ENCODE results near the gene PFKP. TPM values are rescaled to one million over a fixed set of nuclear protein-coding genes. Genes with fewer than 3 reads are reported as not detected.
"Not testable (repeated sequence)": the region's sequence is repeated elsewhere in the genome, so short reads cannot be mapped to it uniquely, and the experiment has no call there.

The PFKP gene
- total RNA-seq, 2 donors from 2014 or later: 104 to 116 TPM

GRCh38 chr10:3166496-3167290 lies 99.3 kb downstream of the PFKP start:
- ATAC-seq (no peak), DNase-seq (no peak)
- intact Hi-C loops (cut with DNase I, micrococcal nuclease): no loop called here

- ATAC-seq: no peak
- no peak for DNase-seq
- intact Hi-C loops (cut with DNase I, micrococcal nuclease): no loop called here
Measured at GRCh38 chr10:3167611-3168330, 100.4 kb downstream of the PFKP start.

- intact Hi-C loops (cut with DNase I, micrococcal nuclease): no loop called here
- ATAC-seq (no peak), DNase-seq (no peak)
Measured at GRCh38 chr10:3169271-3169670, 101.9 kb downstream of the PFKP start.

- DNase-seq (no peak), ATAC-seq (no peak)
- intact Hi-C loops (cut with DNase I, micrococcal nuclease): no loop called here
Measured at GRCh38 chr10:3169673-3170072, 102.3 kb downstream of the PFKP start.

- intact Hi-C loops (cut with DNase I, micrococcal nuclease); ATAC-seq: not testable (repeated sequence)
- peak in 1 of 2 donors; percentile 16 for DNase-seq
Measured at GRCh38 chr10:3171488-3171887, 104.1 kb downstream of the PFKP start.

GRCh38 chr10:3172081-3172445 lies 104.7 kb downstream of the PFKP start:
- DNase-seq (no peak), ATAC-seq (peak; percentile 6)
- intact Hi-C loops (cut with DNase I, micrococcal nuclease): no loop called here

- DNase-seq (peak; percentile 99), ATAC-seq (peak; percentile 83)
- intact Hi-C loops (cut with DNase I, micrococcal nuclease): no loop called here
Measured at GRCh38 chr10:3172446-3173170, 105.3 kb downstream of the PFKP start, which contains the start of gene PITRM1. Gene PITRM1, minus strand, starts transcription at chr10:3172782. Its CDS starts 10 bp downstream, at chr10:3172772.

GRCh38 chr10:3173171-3173878 lies 106.0 kb downstream of the PFKP start:
- ATAC-seq (peak; percentile 72), DNase-seq (peak; percentile 97)
- intact Hi-C loops (cut with DNase I, micrococcal nuclease): no loop called here

- no peak for ATAC-seq
- no peak for DNase-seq
- intact Hi-C loops (cut with DNase I, micrococcal nuclease): no loop called here
Measured at GRCh38 chr10:3178042-3178441, 110.7 kb downstream of the PFKP start.

- intact Hi-C loops (cut with DNase I, micrococcal nuclease): no loop called here
- no peak for ATAC-seq
- DNase-seq: no peak
Measured at GRCh38 chr10:3179174-3179573, 111.8 kb downstream of the PFKP start.

GRCh38 chr10:3180355-3181025 lies 113.1 kb downstream of the PFKP start:
- ATAC-seq (no peak), DNase-seq (no peak)
- intact Hi-C loops (cut with DNase I, micrococcal nuclease): no loop called here

GRCh38 chr10:3185386-3185785 lies 118.0 kb downstream of the PFKP start:
- ATAC-seq: no peak

GRCh38 chr10:3186368-3186767 lies 119.0 kb downstream of the PFKP start:
- ATAC-seq: no peak
- intact Hi-C loops (cut with DNase I, micrococcal nuclease): no loop called here
- DNase-seq: no peak

More at GRCh38 chr10:3185386-3185785, 118.0 kb downstream of the PFKP start:
- intact Hi-C loops (cut with DNase I, micrococcal nuclease): no loop called here
- no peak for DNase-seq

Other genes with a start within 250 kb of the PFKP start
- gene PITRM1, start 105.2 kb downstream of the PFKP start, total RNA-seq: 10 to 100 TPM; 52.2 to 54.0 TPM

All from left colon (tissue), 2 donors.